OCI-LY1 (cell line): ENCODE measurements around the gene PRDM8.
"Not testable (repeated sequence)": the region's sequence is repeated elsewhere in the genome, so short reads cannot be mapped to it uniquely, and the experiment has no call there.

Experiments
- H2AFZ ChIP-seq: fragments of 200-600 bp; sonication (generic), shearing (Covaris generic); 2 replicates; pipeline ENCODE4 v1.6.0; 2014; ENCODE audit warnings: antibody characterized with exemption, mild to moderate bottlenecking, low read length
- H3F3A ChIP-seq: fragments of 200-600 bp; sonication (generic), shearing (Covaris generic); 2 replicates; pipeline ENCODE4 v1.6.0; 2014; ENCODE audit warnings: mild to moderate bottlenecking, antibody characterized with exemption, low read length, moderate library complexity; ENCODE audit not compliant: insufficient read depth
- H3K27ac ChIP-seq: fragments of 200-600 bp; sonication (generic); 2 replicates; pipeline ENCODE4 v1.5.1; 2014; ENCODE audit warnings: low read length, mixed run types, mild to moderate bottlenecking, low read depth; ENCODE audit not compliant: poor library complexity, severe bottlenecking
- H3K27me3 ChIP-seq: fragments of 200-600 bp; sonication (generic); 2 replicates; pipeline ENCODE4 v1.6.0; 2014; ENCODE audit warnings: antibody characterized with exemption, mild to moderate bottlenecking, low read length, moderate library complexity; ENCODE audit not compliant: insufficient read depth
- H3K36me3 ChIP-seq: fragments of 200-600 bp; sonication (generic); 2 replicates; pipeline ENCODE4 v1.6.1; 2014; ENCODE audit warnings: mild to moderate bottlenecking, antibody characterized with exemption, low read length, moderate library complexity, mixed read lengths; ENCODE audit not compliant: insufficient read depth
- H3K4me1 ChIP-seq: fragments of 200-600 bp; sonication (generic); 2 replicates; pipeline ENCODE4 v1.5.1; 2014; ENCODE audit warnings: mild to moderate bottlenecking, low read length, moderate library complexity; ENCODE audit not compliant: insufficient read depth, severe bottlenecking
- H3K4me2 ChIP-seq: fragments of 200-600 bp; sonication (generic), shearing (Covaris generic); 2 replicates; pipeline ENCODE4 v1.6.1; 2014; ENCODE audit warnings: low read length
- H3K4me3 ChIP-seq: fragments of 200-600 bp; sonication (generic); 2 replicates; pipeline ENCODE4 v1.5.1; 2014; ENCODE audit warnings: low read length, low read depth, mild to moderate bottlenecking, mixed read lengths; ENCODE audit not compliant: poor library complexity, severe bottlenecking
- H3K79me2 ChIP-seq: fragments of 200-600 bp; shearing (Covaris generic); 2 replicates; pipeline ENCODE4 v1.6.1; 2016; ENCODE audit warnings: mixed run types, low read length, mixed read lengths; ENCODE audit not compliant: insufficient read depth
- H3K9ac ChIP-seq: fragments of 200-600 bp; sonication (generic), shearing (Covaris generic); 2 replicates; pipeline ENCODE4 v1.6.1; 2014; ENCODE audit warnings: mild to moderate bottlenecking, low read length, mixed read lengths
- H3K9me2 ChIP-seq: fragments of 200-600 bp; sonication (generic), shearing (Covaris generic); 2 replicates; pipeline ENCODE4 v1.6.1; 2014; ENCODE audit warnings: low read depth, mild to moderate bottlenecking, low read length, mixed read lengths
- H3K9me3 ChIP-seq: fragments of 200-600 bp; shearing (Covaris generic); 2 replicates; pipeline ENCODE4 v1.6.1; 2014; ENCODE audit warnings: low read length, mixed read lengths
- H4K20me1 ChIP-seq: fragments of 200-600 bp; sonication (generic), shearing (Covaris generic); 2 replicates; pipeline ENCODE4 v1.6.0; 2016; ENCODE audit warnings: mild to moderate bottlenecking, low read length; ENCODE audit not compliant: insufficient read depth
- EZH2 ChIP-seq: fragments of 200-600 bp; sonication (generic), shearing (Covaris generic); IDR thresholded peaks from 2 replicates; pipeline ENCODE4 v1.8.0; 2017; ENCODE audit warnings: borderline replicate concordance, mixed run types, mild to moderate bottlenecking, antibody characterized with exemption, low read length, moderate library complexity, mixed read lengths
- TF ChIP-seq, protein P1 (sequence below): fragments of 200-600 bp; sonication (generic), shearing (Covaris generic); IDR thresholded peaks from 2 replicates; pipeline ENCODE4 v1.5.1; 2017; ENCODE audit warnings: mild to moderate bottlenecking, antibody characterized with exemption, low read length, moderate library complexity, mixed read lengths

The PRDM8 gene

DNA sequence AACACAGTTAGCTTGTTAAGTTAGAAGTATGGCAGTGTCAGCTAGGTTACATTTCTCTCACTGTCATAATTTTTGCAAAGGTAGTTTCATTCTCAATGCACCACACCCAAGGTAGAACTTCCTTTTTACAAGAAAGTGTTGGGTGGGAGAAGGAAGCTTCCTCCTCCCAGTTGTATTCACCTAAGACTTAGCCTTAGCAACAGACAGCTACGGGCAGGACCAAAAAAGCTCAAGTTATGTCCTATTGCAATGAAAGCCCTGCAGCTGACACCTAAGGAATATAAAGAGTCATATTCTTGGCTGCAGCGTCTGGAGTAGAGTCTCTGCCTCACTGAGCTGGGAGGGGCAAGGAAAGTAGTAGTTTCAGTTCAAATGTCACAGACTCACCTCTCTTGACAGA lies 25.1 kb upstream of the PRDM8 start:
- no peaks in the 10 kb centered on the region for H3K36me3 ChIP-seq
- no peak overlapping the region for H2AFZ ChIP-seq
- H4K20me1 ChIP-seq = no peaks in the 10 kb centered on the region
- no peak overlapping the region for H3K4me2 ChIP-seq
- H3K27ac ChIP-seq = no peak overlapping the region
- TF ChIP-seq EZH2 = no peak
- TF ChIP-seq, protein P1, sequence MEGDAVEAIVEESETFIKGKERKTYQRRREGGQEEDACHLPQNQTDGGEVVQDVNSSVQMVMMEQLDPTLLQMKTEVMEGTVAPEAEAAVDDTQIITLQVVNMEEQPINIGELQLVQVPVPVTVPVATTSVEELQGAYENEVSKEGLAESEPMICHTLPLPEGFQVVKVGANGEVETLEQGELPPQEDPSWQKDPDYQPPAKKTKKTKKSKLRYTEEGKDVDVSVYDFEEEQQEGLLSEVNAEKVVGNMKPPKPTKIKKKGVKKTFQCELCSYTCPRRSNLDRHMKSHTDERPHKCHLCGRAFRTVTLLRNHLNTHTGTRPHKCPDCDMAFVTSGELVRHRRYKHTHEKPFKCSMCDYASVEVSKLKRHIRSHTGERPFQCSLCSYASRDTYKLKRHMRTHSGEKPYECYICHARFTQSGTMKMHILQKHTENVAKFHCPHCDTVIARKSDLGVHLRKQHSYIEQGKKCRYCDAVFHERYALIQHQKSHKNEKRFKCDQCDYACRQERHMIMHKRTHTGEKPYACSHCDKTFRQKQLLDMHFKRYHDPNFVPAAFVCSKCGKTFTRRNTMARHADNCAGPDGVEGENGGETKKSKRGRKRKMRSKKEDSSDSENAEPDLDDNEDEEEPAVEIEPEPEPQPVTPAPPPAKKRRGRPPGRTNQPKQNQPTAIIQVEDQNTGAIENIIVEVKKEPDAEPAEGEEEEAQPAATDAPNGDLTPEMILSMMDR = no peak
- no peaks in the 10 kb centered on the region for H3K9me3 ChIP-seq
- H3K9me2 ChIP-seq = no peaks in the 10 kb centered on the region
- no peaks in the 10 kb centered on the region for H3K4me1 ChIP-seq
- no peaks in the 10 kb centered on the region for H3K79me2 ChIP-seq
- H3K4me3 ChIP-seq = no peak overlapping the region
- no peak overlapping the region for H3K9ac ChIP-seq
- H3F3A ChIP-seq = no peaks in the 10 kb centered on the region
- no peaks in the 10 kb centered on the region for H3K27me3 ChIP-seq

DNA sequence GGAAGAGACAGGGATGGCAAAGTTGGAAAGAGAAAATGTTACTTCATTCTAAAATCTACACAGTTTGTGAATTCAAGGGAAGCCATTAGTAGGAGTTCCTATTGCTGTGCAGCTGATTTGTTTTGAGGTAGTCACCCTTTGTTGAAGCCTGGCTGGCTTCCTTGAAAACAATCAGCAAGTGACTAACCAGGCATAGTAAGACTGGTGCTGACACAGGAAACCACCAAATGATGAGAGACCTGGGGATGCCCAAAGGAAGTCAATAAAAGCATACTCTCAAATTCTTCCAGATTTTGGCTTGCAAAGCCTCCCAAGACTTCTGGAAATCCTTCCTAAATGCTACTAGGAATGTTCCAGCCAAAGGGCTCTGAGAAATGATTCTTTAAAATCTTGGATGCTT lies 23.9 kb upstream of the PRDM8 start:
- Histone ChIP-seq H3K9ac (no peak overlapping the region), H3K27me3 (no peaks in the 10 kb centered on the region)

DNA sequence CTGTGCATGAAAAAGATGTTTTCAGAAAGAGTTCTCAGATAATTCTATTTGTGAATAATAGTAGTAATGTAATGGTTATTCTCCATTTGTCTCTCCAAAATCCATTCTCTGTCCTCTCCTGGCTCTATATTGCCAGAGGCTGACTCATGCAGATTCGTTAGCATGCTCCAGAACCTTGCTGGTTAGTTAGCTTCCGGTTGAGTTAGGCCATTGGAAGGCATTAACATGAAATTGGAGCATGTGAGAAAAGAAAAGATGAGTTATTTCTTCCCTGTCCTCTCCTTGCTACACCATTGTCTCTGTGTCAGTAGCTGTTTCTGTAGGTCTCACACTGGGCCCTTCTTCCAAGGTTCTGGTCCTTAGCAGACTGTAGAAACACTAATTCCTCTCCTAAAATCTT lies 23.5 kb upstream of the PRDM8 start:
- Histone ChIP-seq H3K4me1 (no peaks in the 10 kb centered on the region), H3K36me3 (no peaks in the 10 kb centered on the region), H3K27me3 (no peaks in the 10 kb centered on the region), H3K9ac (no peak overlapping the region), H3K4me2 (no peak overlapping the region), H4K20me1 (no peaks in the 10 kb centered on the region), H2AFZ (no peak overlapping the region), H3F3A (no peaks in the 10 kb centered on the region), H3K4me3 (no peak overlapping the region), H3K9me3 (no peaks in the 10 kb centered on the region), H3K9me2 (no peaks in the 10 kb centered on the region), H3K79me2 (no peaks in the 10 kb centered on the region), H3K27ac (no peak overlapping the region)
- TF ChIP-seq EZH2 = no peak
- TF ChIP-seq, protein P1 = no peak

More for the DNA sequence above, 23.9 kb upstream of the PRDM8 start:
- Histone ChIP-seq H4K20me1 (no peaks in the 10 kb centered on the region), H3K9me3 (no peaks in the 10 kb centered on the region), H3K27ac (no peak overlapping the region), H2AFZ (no peak overlapping the region), H3F3A (no peaks in the 10 kb centered on the region), H3K9me2 (no peaks in the 10 kb centered on the region), H3K79me2 (no peaks in the 10 kb centered on the region), H3K4me3 (no peak overlapping the region), H3K4me1 (no peaks in the 10 kb centered on the region), H3K36me3 (no peaks in the 10 kb centered on the region), H3K4me2 (no peak overlapping the region)
- TF ChIP-seq, protein P1 = no peak
- TF ChIP-seq EZH2 = no peak

DNA sequence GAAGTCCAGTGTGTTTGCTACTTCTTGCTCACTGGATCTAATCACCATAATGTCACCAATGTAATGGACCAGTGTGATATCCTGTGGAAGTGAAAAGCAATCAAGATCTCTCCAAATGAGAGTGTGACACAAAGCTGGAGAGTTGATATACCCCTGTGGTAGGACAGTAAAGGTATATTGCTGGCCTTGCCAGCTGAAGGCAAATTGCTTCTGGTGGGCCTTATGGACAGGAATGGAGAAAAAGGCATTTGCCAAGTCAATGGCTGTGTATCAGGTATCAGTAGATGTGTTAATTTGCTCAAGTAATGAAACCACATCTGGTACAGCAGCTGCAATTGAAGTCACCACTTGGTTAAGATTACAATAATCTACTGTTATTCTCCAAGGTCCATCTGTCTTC lies 19.5 kb upstream of the PRDM8 start:
- H3K27me3 ChIP-seq, H3K9me2 ChIP-seq, H3K4me3 ChIP-seq, H3K36me3 ChIP-seq, H3K4me2 ChIP-seq, H3K27ac ChIP-seq, H3K9ac ChIP-seq, H2AFZ ChIP-seq, H3K79me2 ChIP-seq, H3K4me1 ChIP-seq, H3K9me3 ChIP-seq, H3F3A ChIP-seq, H4K20me1 ChIP-seq: not testable (repeated sequence)
